SU-DHL-6 (cell line): Measurements from ENCODE around the gene ANTXR1.

ENCODE experiments used
- EZH2phosphoT487 ChIP-seq: fragments of 200-600 bp; sonication (generic), shearing (Covaris generic); conservative IDR thresholded peaks from 2 replicates; pipeline ENCODE4 v1.6.1; 2018; ENCODE audit warnings: mild to moderate bottlenecking, antibody characterized with exemption, low read length, moderate library complexity, mixed read lengths
- TF ChIP-seq, protein P1 (sequence below): fragments of 200-600 bp; sonication (generic); IDR thresholded peaks from one replicate; pipeline ENCODE4 v1.5.1; 2017; ENCODE audit warnings: antibody characterized with exemption, mild to moderate bottlenecking, low read length, moderate library complexity; ENCODE audit not compliant: insufficient read depth, poor library complexity, severe bottlenecking

DNA sequence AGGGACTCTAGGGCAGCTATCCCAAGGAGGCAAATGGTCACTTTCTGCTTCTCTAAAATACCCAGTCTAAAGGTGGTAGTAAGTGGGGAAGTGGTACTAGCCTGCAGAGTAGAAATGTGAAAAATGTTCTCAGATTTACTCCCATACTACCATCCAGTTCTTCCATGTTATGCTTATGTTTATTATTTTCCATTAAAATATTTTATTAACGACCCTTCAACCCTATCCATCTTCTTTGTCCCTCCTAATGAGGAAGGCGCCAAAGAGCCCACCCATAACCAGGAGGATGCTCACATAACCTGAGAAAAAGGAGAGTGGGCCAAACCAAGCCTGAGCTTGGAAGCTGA is 153.5 kb downstream of the ANTXR1 start:
- TF ChIP-seq, protein P1, sequence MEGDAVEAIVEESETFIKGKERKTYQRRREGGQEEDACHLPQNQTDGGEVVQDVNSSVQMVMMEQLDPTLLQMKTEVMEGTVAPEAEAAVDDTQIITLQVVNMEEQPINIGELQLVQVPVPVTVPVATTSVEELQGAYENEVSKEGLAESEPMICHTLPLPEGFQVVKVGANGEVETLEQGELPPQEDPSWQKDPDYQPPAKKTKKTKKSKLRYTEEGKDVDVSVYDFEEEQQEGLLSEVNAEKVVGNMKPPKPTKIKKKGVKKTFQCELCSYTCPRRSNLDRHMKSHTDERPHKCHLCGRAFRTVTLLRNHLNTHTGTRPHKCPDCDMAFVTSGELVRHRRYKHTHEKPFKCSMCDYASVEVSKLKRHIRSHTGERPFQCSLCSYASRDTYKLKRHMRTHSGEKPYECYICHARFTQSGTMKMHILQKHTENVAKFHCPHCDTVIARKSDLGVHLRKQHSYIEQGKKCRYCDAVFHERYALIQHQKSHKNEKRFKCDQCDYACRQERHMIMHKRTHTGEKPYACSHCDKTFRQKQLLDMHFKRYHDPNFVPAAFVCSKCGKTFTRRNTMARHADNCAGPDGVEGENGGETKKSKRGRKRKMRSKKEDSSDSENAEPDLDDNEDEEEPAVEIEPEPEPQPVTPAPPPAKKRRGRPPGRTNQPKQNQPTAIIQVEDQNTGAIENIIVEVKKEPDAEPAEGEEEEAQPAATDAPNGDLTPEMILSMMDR, result no peak
- no peak for TF ChIP-seq EZH2phosphoT487
